ENCODE data around the gene MYO1E.

DNA sequence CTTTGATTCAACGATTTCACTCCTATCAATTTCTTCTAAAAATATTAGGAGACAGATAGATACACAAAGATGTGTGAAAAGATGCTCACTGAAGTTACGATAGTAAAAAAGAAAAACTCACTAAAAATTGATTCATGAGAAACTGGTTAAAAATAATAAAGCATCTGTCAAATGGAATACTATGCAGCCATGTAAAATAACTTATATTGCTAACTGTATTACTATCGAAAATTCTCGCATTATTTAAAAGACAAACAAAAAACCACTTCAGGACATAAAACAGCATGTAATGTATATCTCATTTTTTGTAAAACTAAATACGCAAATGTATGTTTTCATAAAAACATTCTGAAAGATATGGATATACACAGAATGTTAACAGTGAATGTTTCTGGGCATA, 199.5 kb downstream of the MYO1E start:
- no peak for TF ChIP-seq POLR2A (IDR thresholded peaks at IDR 0.05; ENCODE audit: low read depth, low read length)
- TF ChIP-seq POLR2AphosphoS5 (IDR thresholded peaks at IDR 0.05; ENCODE audit: low read depth, low read length), result no peak
